Heart right ventricle (tissue), 16 donors: ENCODE data around the gene CDKN2C. TPM values are rescaled to one million over a fixed set of nuclear protein-coding genes. Genes with fewer than 3 reads are reported as not detected.

Experiments used
- ATAC-seq, 8 donors: fragments of 200-7000 bp; cut with Tn5 transposase; one replicate each; pipeline ENCODE4 v1.9.1; 2020; ENCODE audit warnings: mild to moderate bottlenecking in 8 of 8, moderate library complexity in 8 of 8, moderate number of reproducible peaks in 1 of 8
- DNase-seq, 2 donors: peaks; one replicate each; pipeline ENCODE4 v3.0.0-alpha.2; 2020
- H3K27ac ChIP-seq, 10 donors: fragments of 200-600 bp; sonication (generic) in 2 of 10; one replicate each; pipeline versions ENCODE4 v1.5.0 to v1.8.0; 2020 to 2022; ENCODE audit warnings: mild to moderate bottlenecking in 3 of 10
- H3K27me3 ChIP-seq, 7 donors: fragments of 200-600 bp; one replicate each; pipeline ENCODE4 v1.8.0; 2021 to 2022; ENCODE audit warnings: mild to moderate bottlenecking in 2 of 7
- H3K36me3 ChIP-seq, 9 donors: fragments of 200-600 bp; sonication (generic) in 1 of 9; one replicate each; pipeline versions ENCODE4 v1.5.0 to v1.8.0; 2020 to 2022; ENCODE audit warnings: mild to moderate bottlenecking in 2 of 9
- H3K4me1 ChIP-seq, 9 donors: fragments of 200-600 bp; sonication (generic) in 1 of 9; one replicate each; pipeline versions ENCODE4 v1.5.0 to v1.8.0; 2020 to 2022; ENCODE audit warnings: mild to moderate bottlenecking in 4 of 9
- H3K4me3 ChIP-seq, 10 donors: fragments of 200-600 bp; sonication (generic) in 2 of 10; one replicate each; pipeline versions ENCODE4 v1.5.0 to v1.8.0; 2020 to 2022; ENCODE audit warnings: mild to moderate bottlenecking in 7 of 10, moderate library complexity in 2 of 10
- H3K9me3 ChIP-seq, 11 donors: fragments of 200-600 bp in 10 of 11; sonication (generic) in 2 of 11; one replicate each; pipeline versions ENCODE4 v1.5.0 to v1.8.0; 2013 to 2022; ENCODE audit warnings: mild to moderate bottlenecking in 2 of 11, control low read depth in 1 of 11, moderate library complexity in 1 of 11
- CTCF ChIP-seq, 9 donors: fragments of 200-600 bp; sonication (generic) in 2 of 9; IDR thresholded peaks; one replicate each; pipeline versions ENCODE4 v1.5.0 to v1.8.0; 2021 to 2022; ENCODE audit warnings: antibody characterized with exemption in 9 of 9, mild to moderate bottlenecking in 5 of 9, moderate library complexity in 1 of 9
- WGBS, 2 donors: extraction: QIAGEN DNeasy Blood & Tissue Kit; methylation state at CpG; one replicate each; pipeline ENCODE4 v1.1.7; 2013; ENCODE audit warnings: inconsistent platforms in 1 of 2; 5-methylcytosine and 5-hydroxymethylcytosine counted together
- intact Hi-C, 10 donors: fragments of 100-400 bp; cut with DNase I; formaldehyde crosslinking; loops; one replicate each; pipeline versions ENCODE4 v1.11.1 to v1.14.2; 2022
- polyA plus RNA-seq, 2 donors: library from polyadenylated mRNA; stranded (reverse); fragments of 200-250 nt; gene quantifications; one replicate each; pipeline ENCODE4 v1.2.3, GENCODE V29; 2013
- total RNA-seq, 10 donors: library from RNA; stranded (reverse); fragmentation: NEBNext Ultra II Directional in 3 of 10; extraction: Animal tissue kit (Norgen Biotek cat#: 25700) in 3 of 10; gene quantifications; one replicate each; pipeline versions ENCODE4 v1.2.1 to v1.2.4, GENCODE V29; 2021 to 2023
- donor health status: Arrhythmogenic right ventricular cardiomyopathy.
- donor health status: ischemic (EF 13 %, LVEDD 7.1; RV severe dilation, severe dysfunction).
- donor health status: healthy with polysubstance abuse.
- donor health status: DM: no; HTN: yes; CAD: no.
- donor health status: DM: no; HTN: no; CAD: no.
- donor health status: ischemic (EF 25% LVEDD 6.9; RV normal size, moderate dysfunction).
- donor health status: ischemic (EF 25% LVEDD 5.7; RV mildly dilated, moderate dysfunction).
- donor health status: healthy.
- donor health status: DM: yes; HTN: yes; CAD: no.
- donor health status: Ischemic cardiomyopathy.
- donor health status: ischemic (EF 35%, LVEDD 5.7; RV mildly dilated, moderate dysfunction).
- donor health status: nonischemic (EF 11% LVEDD 7.7; RV severe dilation, severe dysfunction).
- donor health status: DM: yes; HTN: yes; CAD: no.
- donor health status: PGD.
- donor health status: ischemic (EF 29% LVEDD 5.4; RV normal size, mild dysfunction).
- donor health status: nonischemic (EF 23%, LVEDD 6.1; RV moderate dilation, normal function).

The CDKN2C gene
- total and polyA plus RNA-seq, 12 donors, result 8.2 to 26.3 (median 12.2) TPM

GRCh38 chr1:50977575-50978143, 7.6 kb downstream of the CDKN2C start:
- intact Hi-C loops, result loop anchor here in 3 of 10 donors (1.0 to 10.0 kb wide), 3 partner anchors 8 to 537 kb away; partner anchors contain the start of gene EPS15 (in 1 of the 3)
- Histone ChIP-seq H3K27ac (peak overlapping the region; percentile 97 to 100 (median 99)), H3K4me1 (peaks cover 0 to 51% (median 33%) of the 10 kb centered on the region in 9 donors), H3K36me3 (no peaks in the 10 kb centered on the region), H3K4me3 (peak overlapping the region; percentile 68 to 94 (median 89)), H3K27me3 (peaks cover 0 to 54% (median 0%) of the 10 kb centered on the region in 7 donors), H3K9me3 (no peaks in the 10 kb centered on the region)
- no peak for TF ChIP-seq CTCF (IDR thresholded peaks at IDR 0.05)
- DNase-seq (peak; percentile 70 to 79), ATAC-seq (peak; percentile 74 to 95 (median 88))
- WGBS, 2 donors, result 1% methylated on average over 58 to 63 of the region's 63 CpGs

GRCh38 chr1:50978144-50978851, 8.3 kb downstream of the CDKN2C start:
- WGBS, 2 donors, result 3 to 4% methylated on average over 41 to 42 of the region's 42 CpGs
- ATAC-seq, result peak; percentile 61 to 88 (median 77)
- no peaks in the 10 kb centered on the region for H3K9me3 ChIP-seq
- no peak for TF ChIP-seq CTCF (IDR thresholded peaks at IDR 0.05)
- H3K27me3 ChIP-seq, result peaks cover 0 to 58% (median 0%) of the 10 kb centered on the region in 7 donors
- H3K4me1 ChIP-seq, result peaks cover 0 to 53% (median 33%) of the 10 kb centered on the region in 9 donors
- H3K4me3 ChIP-seq, result peak overlapping the region; percentile 68 to 94 (median 89)
- no peaks in the 10 kb centered on the region for H3K36me3 ChIP-seq
- DNase-seq, result peak; percentile 75 to 77
- intact Hi-C loops, result loop anchor here in 2 of 10 donors (10.0 kb wide), 2 partner anchors 203 to 537 kb away; partner anchors contain the start of gene EPS15 (in 1 of the 2)
- peak overlapping the region; percentile 97 to 100 (median 99) for H3K27ac ChIP-seq

- 23 to 25% methylated on average over 10 of the region's 10 CpGs for WGBS, 2 donors
- Histone ChIP-seq H3K4me1 (peaks cover 0 to 61% (median 26%) of the 10 kb centered on the region in 9 donors), H3K27ac (peak overlapping the region; percentile 97 to 100 (median 99)), H3K36me3 (no peaks in the 10 kb centered on the region), H3K9me3 (no peaks in the 10 kb centered on the region), H3K27me3 (peaks cover 0 to 63% (median 0%) of the 10 kb centered on the region in 7 donors), H3K4me3 (peak overlapping the region; percentile 68 to 94 (median 89))
- TF ChIP-seq CTCF (IDR thresholded peaks at IDR 0.05), result no peak
- peak in 1 of 2 donors; percentile 19 for DNase-seq
- peak in 7 of 8 donors; percentile 9 to 63 (median 48) for ATAC-seq
- intact Hi-C loops, result loop anchor here in 2 of 10 donors (10.0 kb wide), 2 partner anchors 204 to 536 kb away; partner anchors contain the start of gene EPS15 (in 1 of the 2)
These were observed 9.1 kb downstream of the CDKN2C start for GRCh38 chr1:50978852-50979781.
